NB4 (cell line): ENCODE results near the gene ARL11.

Experiments used
- MYC ChIP-seq: IDR thresholded peaks from 2 replicates; pipeline ENCODE4 v1.6.1; 2011; ENCODE audit warnings: low read depth, low read length
- POLR2A ChIP-seq: IDR thresholded peaks from 2 replicates; pipeline ENCODE4 v1.6.1; 2011; ENCODE audit warnings: mild to moderate bottlenecking; ENCODE audit not compliant: insufficient read length; ENCODE audit errors: extremely low read depth
- TF ChIP-seq, protein P1 (sequence below): IDR thresholded peaks from one replicate; pipeline ENCODE4 v1.5.1; 2012; ENCODE audit warnings: low read depth, low read length
- TF ChIP-seq, protein P2 (sequence below): IDR thresholded peaks from 2 replicates; pipeline ENCODE4 v1.6.1; 2011; ENCODE audit warnings: low read depth, low read length

DNA sequence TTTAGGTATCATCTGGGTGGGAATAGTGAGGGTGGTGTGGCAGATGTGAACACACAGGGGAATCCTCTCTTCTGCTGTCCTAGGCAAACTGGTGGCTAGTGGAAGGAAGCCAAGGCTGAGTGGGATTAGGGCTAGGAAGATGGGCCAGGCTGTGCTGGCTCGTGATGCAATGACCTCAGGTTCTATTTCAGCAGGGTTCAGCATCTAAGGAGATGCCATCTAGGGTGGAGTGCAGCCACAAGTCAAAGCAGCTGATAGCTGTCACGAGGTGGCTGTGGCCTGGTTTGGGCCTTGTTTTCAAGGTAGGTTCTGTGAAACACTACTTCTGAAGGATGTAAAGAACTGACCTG lies 21.6 kb downstream of the ARL11 start:
- TF ChIP-seq, protein P1, sequence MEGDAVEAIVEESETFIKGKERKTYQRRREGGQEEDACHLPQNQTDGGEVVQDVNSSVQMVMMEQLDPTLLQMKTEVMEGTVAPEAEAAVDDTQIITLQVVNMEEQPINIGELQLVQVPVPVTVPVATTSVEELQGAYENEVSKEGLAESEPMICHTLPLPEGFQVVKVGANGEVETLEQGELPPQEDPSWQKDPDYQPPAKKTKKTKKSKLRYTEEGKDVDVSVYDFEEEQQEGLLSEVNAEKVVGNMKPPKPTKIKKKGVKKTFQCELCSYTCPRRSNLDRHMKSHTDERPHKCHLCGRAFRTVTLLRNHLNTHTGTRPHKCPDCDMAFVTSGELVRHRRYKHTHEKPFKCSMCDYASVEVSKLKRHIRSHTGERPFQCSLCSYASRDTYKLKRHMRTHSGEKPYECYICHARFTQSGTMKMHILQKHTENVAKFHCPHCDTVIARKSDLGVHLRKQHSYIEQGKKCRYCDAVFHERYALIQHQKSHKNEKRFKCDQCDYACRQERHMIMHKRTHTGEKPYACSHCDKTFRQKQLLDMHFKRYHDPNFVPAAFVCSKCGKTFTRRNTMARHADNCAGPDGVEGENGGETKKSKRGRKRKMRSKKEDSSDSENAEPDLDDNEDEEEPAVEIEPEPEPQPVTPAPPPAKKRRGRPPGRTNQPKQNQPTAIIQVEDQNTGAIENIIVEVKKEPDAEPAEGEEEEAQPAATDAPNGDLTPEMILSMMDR = no peak
- TF ChIP-seq POLR2A (no peak), MYC (no peak)
- TF ChIP-seq, protein P2, sequence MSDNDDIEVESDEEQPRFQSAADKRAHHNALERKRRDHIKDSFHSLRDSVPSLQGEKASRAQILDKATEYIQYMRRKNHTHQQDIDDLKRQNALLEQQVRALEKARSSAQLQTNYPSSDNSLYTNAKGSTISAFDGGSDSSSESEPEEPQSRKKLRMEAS = no peak
